ENCODE results near the gene AGAP5.

Gene AGAP5

DNA sequence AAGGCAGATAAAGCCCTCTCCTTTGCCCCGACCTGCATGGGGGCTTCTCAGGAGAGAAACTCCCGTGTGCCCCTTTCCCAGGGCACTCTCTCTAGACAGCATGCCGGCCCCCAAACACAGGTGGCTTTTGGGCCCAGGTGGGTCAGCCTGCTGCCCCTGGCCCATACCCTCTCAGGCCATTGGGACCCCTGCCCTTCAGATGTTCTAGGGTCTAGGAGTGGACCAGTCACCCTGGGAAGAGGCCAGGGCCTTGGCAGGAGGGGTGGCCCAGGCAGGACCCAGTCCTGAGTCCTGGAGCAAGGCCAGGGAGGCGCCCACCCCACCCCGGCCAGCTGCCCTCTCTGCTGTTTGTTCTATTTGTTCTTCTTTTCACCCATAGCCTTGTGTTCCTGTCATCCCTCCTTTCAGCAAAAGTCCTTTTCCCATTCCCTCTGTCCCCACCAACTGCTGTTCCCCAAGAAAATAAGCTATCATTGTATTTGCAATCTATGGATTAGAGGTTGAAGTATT, 36.9 kb upstream of the AGAP5 start:
- TF ChIP-seq, protein P1, sequence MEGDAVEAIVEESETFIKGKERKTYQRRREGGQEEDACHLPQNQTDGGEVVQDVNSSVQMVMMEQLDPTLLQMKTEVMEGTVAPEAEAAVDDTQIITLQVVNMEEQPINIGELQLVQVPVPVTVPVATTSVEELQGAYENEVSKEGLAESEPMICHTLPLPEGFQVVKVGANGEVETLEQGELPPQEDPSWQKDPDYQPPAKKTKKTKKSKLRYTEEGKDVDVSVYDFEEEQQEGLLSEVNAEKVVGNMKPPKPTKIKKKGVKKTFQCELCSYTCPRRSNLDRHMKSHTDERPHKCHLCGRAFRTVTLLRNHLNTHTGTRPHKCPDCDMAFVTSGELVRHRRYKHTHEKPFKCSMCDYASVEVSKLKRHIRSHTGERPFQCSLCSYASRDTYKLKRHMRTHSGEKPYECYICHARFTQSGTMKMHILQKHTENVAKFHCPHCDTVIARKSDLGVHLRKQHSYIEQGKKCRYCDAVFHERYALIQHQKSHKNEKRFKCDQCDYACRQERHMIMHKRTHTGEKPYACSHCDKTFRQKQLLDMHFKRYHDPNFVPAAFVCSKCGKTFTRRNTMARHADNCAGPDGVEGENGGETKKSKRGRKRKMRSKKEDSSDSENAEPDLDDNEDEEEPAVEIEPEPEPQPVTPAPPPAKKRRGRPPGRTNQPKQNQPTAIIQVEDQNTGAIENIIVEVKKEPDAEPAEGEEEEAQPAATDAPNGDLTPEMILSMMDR (conservative IDR thresholded peaks at IDR 0.05; ENCODE audit: low read depth, low read length): no peak
- no peak overlapping the region for H3K4me3 ChIP-seq (ENCODE audit: low read depth, low read length)

DNA sequence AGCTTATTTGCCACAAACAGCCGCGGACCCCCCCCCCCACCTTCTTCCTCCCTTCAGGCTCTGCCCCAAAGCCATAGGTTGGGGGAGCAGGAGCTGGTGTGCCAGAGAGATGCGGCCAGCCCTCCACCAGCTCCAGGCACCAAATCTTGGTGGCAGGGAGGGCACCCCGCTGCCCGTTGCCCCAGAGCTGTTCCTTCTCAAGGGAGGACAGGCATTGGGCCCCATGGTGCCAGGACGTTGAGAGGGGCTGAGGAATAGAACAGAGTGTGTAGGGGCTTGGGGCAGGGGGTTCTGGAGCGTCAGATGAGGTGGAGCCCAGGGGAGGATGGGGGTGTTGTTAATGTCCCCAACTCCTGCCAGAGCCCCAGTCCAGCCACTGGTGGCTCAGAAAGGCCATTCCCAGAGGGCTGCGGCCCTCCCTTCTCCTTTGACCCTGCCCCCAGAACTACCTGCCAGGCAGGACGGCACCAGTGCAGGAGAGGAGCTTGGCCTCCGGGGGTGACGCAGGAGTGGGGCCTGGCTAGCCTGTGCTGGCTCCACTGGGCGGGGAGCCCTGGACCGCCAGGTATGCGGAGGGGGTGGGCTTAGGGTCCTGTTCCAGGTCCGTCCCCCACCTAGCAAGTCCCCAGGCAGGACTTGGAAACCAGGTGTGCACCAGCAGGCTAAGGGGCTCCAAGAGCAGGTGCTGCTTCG, 36.3 kb upstream of the AGAP5 start:
- H3K4me3 ChIP-seq (ENCODE audit: low read depth, low read length): no peak overlapping the region
- TF ChIP-seq, protein P1 (conservative IDR thresholded peaks at IDR 0.05; ENCODE audit: low read depth, low read length): no peak
- no peak for DNase-seq (ENCODE audit: low read depth)

More for the DNA sequence above, 36.9 kb upstream of the AGAP5 start:
- DNase-seq (ENCODE audit: low read depth): no peak

DNA sequence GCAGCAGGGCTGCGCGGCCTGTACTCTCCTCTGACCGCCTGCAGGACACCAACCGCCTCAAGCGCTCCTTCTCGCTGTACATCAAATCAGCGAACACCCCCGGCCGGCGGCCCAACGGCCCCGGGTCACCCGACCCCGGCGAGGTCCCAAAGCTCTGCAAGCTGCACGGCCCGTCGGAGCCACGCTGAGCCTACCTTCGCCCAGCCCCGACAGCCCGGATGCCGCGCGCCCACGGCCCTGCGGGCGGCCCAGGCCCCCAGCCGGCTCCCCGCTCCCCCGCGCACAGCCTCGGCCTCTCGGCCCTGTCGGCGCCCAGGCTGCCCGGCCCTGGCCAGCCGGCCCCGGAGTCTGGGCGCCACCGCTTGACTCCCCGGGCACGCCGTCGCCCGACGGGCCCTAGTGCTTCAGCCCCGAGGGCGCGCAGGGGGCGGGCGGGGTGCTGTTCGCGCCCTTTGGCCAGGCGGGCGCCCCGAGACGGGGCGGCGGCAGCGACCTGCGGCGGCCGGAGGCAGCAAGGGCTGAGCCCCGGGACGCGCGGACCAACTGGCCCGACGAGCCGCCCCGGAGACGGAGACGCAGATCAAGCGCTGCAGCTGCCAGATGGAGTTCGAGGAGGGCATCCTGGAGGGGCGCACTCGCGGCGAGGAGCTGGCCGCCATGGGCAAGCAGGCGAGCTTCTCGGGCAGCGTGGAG, 35.2 kb upstream of the AGAP5 start:
- no peak overlapping the region for H3K4me3 ChIP-seq (ENCODE audit: low read depth, low read length)
- TF ChIP-seq, protein P1 (conservative IDR thresholded peaks at IDR 0.05; ENCODE audit: low read depth, low read length): no peak
- no peak for DNase-seq (ENCODE audit: low read depth)

DNA sequence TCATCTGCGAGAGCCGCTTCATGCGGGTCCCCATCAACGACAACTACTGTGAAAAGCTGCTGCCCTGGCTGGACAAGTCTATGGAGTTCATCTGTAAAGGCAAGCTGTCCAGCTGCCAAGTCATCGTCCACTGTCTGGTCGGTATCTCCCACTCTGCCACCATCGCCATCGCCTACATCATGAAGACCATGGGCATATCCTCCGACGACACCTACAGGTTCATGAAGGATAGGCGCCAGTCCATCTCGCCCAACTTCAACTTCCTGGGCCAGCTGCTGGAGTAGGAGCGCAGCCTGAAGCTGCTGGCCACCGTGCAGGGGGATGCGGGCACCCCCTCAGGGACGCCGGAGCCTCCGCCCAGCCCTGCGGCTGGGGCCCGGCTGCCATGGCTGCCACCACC, 34.5 kb upstream of the AGAP5 start:
- TF ChIP-seq, protein P1 (conservative IDR thresholded peaks at IDR 0.05; ENCODE audit: low read depth, low read length): no peak
- no peak overlapping the region for H3K4me3 ChIP-seq (ENCODE audit: low read depth, low read length)
- no peak for DNase-seq (ENCODE audit: low read depth)

DNA sequence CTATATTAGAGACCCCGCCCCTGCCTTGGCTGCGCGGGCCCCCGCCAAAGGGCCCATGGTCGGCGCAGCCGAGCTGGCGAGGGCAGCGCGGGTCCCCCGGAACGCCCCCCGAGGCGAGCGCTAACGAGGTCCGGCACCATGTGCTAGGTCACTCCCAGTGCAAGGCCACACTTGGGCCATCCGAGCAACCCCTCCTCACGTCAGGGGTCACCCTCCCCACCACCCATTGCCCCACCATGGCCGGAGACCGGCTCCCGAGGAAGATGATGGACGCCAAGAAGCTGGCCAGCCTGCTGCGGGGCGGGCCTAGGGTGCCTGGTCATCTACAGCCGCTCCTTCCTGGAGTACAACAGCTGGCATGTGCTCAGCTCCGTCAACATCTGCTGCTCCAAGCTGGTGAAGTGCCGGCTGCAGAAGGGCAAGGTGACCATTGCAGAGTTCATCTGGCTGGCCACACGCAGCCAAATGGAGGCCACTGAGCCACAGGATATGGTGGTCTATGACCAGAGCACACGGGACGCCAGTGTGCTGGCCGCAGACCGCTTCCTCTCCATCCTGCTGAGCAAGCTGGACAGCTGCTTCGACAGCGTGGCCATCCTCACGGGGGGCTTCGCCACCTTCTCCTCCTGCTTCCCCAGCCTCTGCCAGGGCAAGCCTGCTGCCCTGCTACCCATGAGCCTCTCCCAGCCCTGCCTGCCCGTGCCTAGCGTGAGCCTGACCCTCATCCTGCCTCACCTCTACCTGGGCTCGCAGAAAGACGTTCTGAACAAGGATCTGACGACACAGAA, 33.9 kb upstream of the AGAP5 start:
- DNase-seq (ENCODE audit: low read depth): no peak
- H3K4me3 ChIP-seq (ENCODE audit: low read depth, low read length): no peak overlapping the region
- TF ChIP-seq, protein P1 (conservative IDR thresholded peaks at IDR 0.05; ENCODE audit: low read depth, low read length): no peak

DNA sequence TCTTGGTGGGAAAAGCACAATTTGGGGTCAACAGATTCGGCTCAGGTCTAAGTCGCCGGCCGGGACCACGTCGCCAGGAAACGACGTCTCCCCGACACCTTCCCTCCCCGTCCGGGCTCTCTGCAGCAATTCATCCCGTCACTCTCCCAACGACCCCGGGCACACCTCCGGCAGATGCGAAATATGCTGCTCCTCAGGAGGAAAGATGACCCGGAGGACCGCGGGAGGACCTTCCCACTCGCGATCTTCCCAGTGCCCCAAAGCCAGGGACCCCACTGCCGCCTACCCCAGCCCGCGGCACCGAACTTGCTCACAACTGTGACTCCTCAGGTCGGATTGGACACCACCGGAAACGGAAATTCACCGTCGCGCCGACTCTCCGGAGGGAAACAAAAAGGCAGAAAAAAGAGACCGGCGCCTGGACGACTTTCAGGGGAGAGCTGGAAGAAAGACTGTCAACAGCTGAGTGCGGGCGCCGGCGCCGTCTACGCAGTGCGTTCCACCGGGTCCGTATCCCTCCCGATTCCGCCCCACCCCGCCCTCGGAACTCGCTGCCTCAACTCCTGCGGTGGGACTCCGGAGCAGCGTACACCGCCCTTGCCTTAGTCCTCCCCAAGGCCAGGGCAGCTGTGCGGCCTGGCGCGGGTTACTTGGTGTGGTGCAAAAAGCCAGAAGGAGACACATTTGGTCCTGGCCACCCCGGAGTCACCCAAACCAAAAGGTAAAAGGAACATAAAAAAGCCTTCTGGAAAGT, 32.4 kb upstream of the AGAP5 start:
- DNase-seq (ENCODE audit: low read depth): peak; percentile 91
- TF ChIP-seq, protein P1 (conservative IDR thresholded peaks at IDR 0.05; ENCODE audit: low read depth, low read length): no peak
- H3K4me3 ChIP-seq (ENCODE audit: low read depth, low read length): peak overlapping the region; percentile 97

DNA sequence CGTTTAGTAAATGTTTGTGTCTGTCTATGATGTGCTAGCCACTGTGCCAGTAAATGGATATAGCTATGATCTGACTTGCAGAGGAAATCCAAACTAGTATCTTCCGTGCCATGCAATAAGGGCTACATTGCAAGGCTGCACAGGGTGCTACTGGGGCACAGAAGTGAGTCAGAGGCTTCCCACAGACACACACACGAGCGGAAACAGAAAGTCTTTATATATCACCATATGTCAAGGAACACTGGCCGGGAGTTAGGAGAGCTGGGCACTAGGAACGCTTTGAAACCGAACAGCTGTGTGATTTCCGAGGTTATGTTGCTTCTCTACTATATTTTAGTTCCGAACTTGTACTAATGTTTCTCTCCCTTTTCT, 31.9 kb upstream of the AGAP5 start:
- H3K4me3 ChIP-seq (ENCODE audit: low read depth, low read length): peak overlapping the region; percentile 97
- DNase-seq (ENCODE audit: low read depth): peak; percentile 60
